Coronary artery (tissue), 2 donors: ENCODE results near the gene MPL.

ENCODE experiments used
- DNase-seq: peaks from one replicate; pipeline ENCODE4 v3.0.0-alpha.2; 2017; ENCODE audit warnings: low spot score
- H3K27ac ChIP-seq, 2 donors: fragments of 200-600 bp; sonication (generic); one replicate each; pipeline ENCODE4 v1.5.1; 2016 to 2019
- H3K4me3 ChIP-seq: fragments of 200-600 bp; sonication (generic); 2 replicates; pipeline ENCODE4 v1.5.1; 2016; ENCODE audit warnings: mild to moderate bottlenecking, moderate library complexity
- TF ChIP-seq, protein P1 (sequence below): fragments of 200-600 bp; sonication (generic); IDR thresholded peaks from one replicate; pipeline ENCODE4 v1.5.1; 2019; ENCODE audit warnings: antibody characterized with exemption

MPL gene

DNA sequence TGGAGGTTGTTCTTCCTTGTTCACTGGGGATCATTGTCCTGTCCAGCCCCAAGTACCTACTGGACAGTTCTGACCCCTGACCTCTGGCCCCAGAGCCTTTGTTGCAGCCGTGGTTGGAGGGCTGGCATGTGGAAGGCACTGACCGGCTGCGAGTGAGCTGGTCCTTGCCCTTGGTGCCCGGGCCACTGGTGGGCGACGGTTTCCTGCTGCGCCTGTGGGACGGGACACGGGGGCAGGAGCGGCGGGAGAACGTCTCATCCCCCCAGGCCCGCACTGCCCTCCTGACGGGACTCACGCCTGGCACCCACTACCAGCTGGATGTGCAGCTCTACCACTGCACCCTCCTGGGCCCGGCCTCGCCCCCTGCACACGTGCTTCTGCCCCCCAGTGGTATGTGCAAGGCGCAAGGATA lies 25.4 kb upstream of the MPL start:
- no peak for DNase-seq
- H3K4me3 ChIP-seq: no peak overlapping the region
- H3K27ac ChIP-seq: no peak overlapping the region
- TF ChIP-seq, protein P1, sequence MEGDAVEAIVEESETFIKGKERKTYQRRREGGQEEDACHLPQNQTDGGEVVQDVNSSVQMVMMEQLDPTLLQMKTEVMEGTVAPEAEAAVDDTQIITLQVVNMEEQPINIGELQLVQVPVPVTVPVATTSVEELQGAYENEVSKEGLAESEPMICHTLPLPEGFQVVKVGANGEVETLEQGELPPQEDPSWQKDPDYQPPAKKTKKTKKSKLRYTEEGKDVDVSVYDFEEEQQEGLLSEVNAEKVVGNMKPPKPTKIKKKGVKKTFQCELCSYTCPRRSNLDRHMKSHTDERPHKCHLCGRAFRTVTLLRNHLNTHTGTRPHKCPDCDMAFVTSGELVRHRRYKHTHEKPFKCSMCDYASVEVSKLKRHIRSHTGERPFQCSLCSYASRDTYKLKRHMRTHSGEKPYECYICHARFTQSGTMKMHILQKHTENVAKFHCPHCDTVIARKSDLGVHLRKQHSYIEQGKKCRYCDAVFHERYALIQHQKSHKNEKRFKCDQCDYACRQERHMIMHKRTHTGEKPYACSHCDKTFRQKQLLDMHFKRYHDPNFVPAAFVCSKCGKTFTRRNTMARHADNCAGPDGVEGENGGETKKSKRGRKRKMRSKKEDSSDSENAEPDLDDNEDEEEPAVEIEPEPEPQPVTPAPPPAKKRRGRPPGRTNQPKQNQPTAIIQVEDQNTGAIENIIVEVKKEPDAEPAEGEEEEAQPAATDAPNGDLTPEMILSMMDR: no peak

DNA sequence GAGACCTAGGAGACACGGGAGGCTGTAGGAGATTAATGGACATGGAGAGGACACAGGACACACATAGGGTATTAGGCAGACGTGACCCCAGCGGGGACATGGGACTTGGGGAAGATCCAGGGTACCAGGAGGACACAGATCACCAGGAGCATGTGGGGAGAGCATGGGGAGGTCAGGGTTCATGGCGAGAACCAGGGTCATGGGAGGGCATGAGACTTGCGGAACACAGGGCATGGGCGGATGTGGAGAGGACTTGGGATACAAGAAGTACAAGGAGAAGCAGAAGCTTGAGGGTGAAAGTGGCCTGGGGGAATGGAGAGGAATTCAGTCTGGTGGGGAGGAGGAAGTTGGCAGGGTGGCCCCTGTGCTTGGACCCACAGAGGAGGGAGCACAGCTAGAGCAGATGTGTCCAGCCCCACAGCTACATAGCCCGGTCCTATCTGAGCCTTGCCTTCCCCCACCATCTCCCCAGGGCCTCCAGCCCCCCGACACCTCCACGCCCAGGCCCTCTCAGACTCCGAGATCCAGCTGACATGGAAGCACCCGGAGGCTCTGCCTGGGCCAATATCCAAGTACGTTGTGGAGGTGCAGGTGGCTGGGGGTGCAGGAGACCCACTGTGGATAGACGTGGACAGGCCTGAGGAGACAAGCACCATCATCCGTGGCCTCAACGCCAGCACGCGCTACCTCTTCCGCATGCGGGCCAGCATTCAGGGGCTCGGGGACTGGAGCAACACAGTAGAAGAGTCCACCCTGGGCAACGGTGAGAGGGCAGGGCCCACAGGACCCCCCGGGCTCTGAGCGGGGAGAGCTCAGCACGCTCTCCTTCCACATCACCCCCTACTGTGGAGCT lies 24.7 kb upstream of the MPL start:
- Histone ChIP-seq H3K4me3 (no peak overlapping the region), H3K27ac (no peak overlapping the region)
- DNase-seq: no peak
- TF ChIP-seq, protein P1: no peak

DNA sequence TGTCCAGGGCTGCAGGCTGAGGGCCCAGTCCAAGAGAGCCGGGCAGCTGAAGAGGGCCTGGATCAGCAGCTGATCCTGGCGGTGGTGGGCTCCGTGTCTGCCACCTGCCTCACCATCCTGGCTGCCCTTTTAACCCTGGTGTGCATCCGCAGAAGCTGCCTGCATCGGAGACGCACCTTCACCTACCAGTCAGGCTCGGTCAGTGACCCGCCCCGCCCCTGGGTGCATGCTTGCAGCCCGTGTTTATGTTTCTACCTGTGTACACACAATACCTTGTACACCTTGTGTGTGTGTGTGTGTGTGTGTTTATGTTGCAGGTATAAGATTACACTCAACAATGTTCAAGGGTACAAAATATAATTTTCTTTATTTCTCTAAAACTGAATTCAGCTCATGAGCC lies 23.8 kb upstream of the MPL start:
- TF ChIP-seq, protein P1: no peak
- no peak for DNase-seq
- H3K4me3 ChIP-seq: no peak overlapping the region

DNA sequence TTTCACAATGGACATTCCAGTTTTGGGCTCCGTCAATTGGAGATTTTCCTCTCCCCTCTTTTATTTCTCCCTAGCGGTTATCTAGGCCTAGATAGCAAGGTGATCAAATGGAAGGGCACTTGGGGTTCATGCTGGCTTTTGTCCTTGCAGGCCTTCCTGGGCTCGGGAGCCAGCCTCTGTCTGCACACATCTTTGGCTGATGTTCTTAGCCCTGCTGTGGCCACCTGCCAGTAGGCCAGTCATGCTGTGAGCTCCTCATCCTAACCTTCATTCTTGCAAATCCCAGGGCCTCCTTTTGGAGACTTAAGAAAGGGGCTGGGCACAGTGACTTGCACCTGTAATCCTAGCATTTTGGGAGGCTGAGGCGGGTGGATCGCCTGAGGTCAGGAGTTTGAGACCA lies 23.4 kb upstream of the MPL start:
- TF ChIP-seq, protein P1: no peak
- no peak for DNase-seq
- no peak overlapping the region for H3K4me3 ChIP-seq
- H3K27ac ChIP-seq: no peak overlapping the region

More for the DNA sequence above, 23.8 kb upstream of the MPL start:
- no peak overlapping the region for H3K27ac ChIP-seq

DNA sequence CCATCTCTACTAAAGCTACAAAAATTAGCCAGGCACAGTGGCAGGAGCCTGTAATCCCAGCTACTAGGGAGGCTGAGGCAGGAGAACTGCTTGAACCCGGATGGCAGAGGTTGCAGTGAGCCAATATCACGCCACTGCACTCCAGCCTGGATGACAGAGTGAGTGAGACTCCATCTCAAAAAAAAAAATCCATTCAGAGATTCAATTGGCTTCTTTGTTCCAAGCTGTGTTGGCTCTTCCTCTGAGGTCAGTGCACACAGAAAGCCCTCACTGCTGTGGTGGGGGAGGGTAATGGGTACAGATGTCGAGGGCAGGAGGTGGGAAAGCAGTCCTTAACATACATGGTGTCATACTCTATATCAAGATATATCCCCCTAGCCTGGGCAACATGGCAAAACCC lies 22.1 kb upstream of the MPL start:
- TF ChIP-seq, protein P1: no peak
- no peak for DNase-seq
- H3K4me3 ChIP-seq: no peak overlapping the region
- no peak overlapping the region for H3K27ac ChIP-seq

DNA sequence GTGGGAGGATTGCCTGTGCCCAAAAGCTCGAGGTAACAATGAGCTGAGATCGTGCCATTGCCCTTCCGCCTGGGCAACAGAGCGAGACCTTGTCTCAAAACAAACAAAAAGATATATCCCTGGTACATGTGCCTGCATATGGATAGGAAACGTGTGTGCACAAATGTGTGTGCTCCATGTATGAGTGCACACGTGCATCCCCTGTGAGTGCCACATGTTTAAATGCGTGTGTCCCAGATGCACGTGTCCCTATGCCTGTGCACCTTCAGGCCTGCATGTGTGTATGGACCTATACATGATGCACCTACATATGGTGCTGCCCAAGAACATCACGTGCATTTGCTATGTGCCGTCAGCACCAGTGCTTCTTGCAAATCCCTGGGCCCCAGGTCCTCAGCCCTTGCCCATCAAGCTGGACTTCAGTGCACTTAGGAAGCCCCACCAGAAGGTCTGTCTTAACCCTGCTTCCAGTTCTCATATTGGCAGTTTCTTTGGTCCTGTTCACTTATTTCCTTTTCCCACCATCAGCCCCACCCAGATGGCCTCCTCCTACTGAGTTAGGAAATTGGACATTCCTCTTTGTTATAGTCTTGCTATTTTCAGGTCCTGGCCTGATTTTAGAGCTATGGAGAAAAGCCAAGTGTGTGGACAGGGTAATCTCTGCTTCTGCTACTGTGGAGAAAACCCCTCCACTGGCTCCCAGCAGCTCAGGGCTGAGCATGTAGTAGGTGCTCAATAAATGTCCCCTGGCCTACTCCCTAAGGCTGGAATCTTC lies 21.5 kb upstream of the MPL start:
- DNase-seq: no peak
- TF ChIP-seq, protein P1: no peak
- Histone ChIP-seq H3K27ac (no peak overlapping the region), H3K4me3 (no peak overlapping the region)
